HS-27A (cell line): ENCODE data around the gene COL5A2.
A peak's percentile ranks its signal among the peaks of the same experiment; 100 is the strongest.

Experiments used
- DNase-seq: peaks from one replicate; pipeline ENCODE4 v3.0.0-alpha.2; 2012; ENCODE audit warnings: low read depth, missing footprints

COL5A2 gene

GRCh38 chr2:189097934-189098333, 81.6 kb downstream of the COL5A2 start:
- no peak for DNase-seq

- peak; percentile 61 for DNase-seq
Measured at GRCh38 chr2:189096769-189097447, 82.7 kb downstream of the COL5A2 start.

- no peak for DNase-seq
Measured at GRCh38 chr2:189095101-189095500, 84.5 kb downstream of the COL5A2 start.

GRCh38 chr2:189092936-189093335, 86.6 kb downstream of the COL5A2 start:
- no peak for DNase-seq

- DNase-seq, result no peak
Measured at GRCh38 chr2:189091253-189091652, 88.3 kb downstream of the COL5A2 start.

GRCh38 chr2:189088591-189089205, 90.9 kb downstream of the COL5A2 start:
- DNase-seq, result no peak

- DNase-seq, result peak; percentile 57
Measured at GRCh38 chr2:189086710-189087109, 92.9 kb downstream of the COL5A2 start.

- no peak for DNase-seq
Measured at GRCh38 chr2:189086250-189086649, 93.3 kb downstream of the COL5A2 start.

GRCh38 chr2:189083606-189084005, 96.0 kb downstream of the COL5A2 start:
- DNase-seq, result no peak

GRCh38 chr2:189083106-189083505, 96.5 kb downstream of the COL5A2 start:
- DNase-seq, result no peak

- DNase-seq, result no peak
Measured at GRCh38 chr2:189082376-189082975, 97.1 kb downstream of the COL5A2 start.

GRCh38 chr2:189076572-189076971, 103.0 kb downstream of the COL5A2 start:
- DNase-seq, result no peak

- no peak for DNase-seq
Measured at GRCh38 chr2:189076120-189076519, 103.4 kb downstream of the COL5A2 start.

- DNase-seq, result no peak
Measured at GRCh38 chr2:189074506-189074905, 105.1 kb downstream of the COL5A2 start.

- DNase-seq, result no peak
Measured at GRCh38 chr2:189072036-189072435, 107.5 kb downstream of the COL5A2 start.

- DNase-seq, result no peak
Measured at GRCh38 chr2:189069855-189070619, 109.5 kb downstream of the COL5A2 start.

GRCh38 chr2:189066037-189066436, 113.5 kb downstream of the COL5A2 start:
- no peak for DNase-seq

GRCh38 chr2:189060096-189060642, 119.4 kb downstream of the COL5A2 start:
- DNase-seq, result no peak

- no peak for DNase-seq
Measured at GRCh38 chr2:189057316-189057715, 122.2 kb downstream of the COL5A2 start.

- DNase-seq, result no peak
Measured at GRCh38 chr2:189056200-189057106, 123.1 kb downstream of the COL5A2 start.

GRCh38 chr2:189050165-189050712, 129.3 kb downstream of the COL5A2 start:
- no peak for DNase-seq
